ENCODE data around the gene ZBTB46.

Gene ZBTB46

DNA sequence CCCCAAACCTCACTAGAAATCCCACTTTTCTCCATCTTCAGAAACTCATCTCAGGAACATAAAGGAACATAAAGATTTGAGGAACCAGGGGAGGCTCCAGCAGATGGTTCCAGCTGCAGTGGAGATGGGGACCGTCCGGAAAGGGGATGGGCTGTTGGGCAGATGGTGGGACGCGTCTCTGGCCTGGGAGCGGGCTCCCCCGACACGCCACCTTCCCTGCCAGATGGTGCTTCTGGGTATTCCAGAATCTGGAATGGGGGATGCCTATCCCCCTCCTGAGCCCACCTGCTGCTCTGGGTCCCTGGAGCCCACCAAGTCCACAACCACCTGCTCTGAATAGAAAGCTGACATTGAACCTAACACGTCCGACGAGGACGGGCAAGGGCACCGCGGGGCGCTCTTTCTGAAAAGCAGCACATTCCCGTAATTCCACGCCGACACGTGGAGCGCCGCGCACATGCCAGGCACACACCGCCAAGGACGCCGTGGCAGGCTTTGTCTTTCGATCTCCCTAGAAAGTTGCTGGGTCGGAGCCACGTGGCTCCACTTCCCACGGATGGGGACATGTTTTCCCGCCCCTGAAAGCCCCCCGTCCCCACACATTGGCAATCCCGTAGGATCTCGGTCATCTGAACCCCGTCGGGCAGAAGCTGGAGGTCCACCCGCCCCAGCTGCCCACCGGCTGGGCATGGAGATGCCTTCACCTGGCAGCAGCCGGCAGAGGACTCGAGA lies 64.2 kb downstream of the ZBTB46 start:
- no peak for DNase-seq (ENCODE audit: low read depth)

DNA sequence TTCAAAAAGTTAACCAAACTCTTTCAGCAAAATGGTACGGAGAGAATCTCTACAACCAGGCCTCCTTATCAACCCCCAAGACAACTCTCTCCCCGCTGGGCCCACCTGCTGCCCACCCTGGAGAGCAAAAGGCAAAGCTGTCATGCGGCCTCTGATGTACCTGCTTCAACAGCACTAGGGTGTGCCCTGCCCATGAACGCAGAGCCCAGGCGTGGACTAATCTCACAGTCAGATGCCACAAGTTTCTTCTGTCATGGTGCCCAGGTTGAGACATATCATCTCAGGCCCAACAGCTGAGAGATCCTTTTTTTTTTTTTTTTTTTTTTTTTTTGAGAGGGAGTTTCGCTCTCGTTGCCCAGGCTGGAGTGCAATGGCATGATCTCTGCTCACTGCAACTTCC lies 65.2 kb downstream of the ZBTB46 start:
- no peak for DNase-seq (ENCODE audit: low read depth)

DNA sequence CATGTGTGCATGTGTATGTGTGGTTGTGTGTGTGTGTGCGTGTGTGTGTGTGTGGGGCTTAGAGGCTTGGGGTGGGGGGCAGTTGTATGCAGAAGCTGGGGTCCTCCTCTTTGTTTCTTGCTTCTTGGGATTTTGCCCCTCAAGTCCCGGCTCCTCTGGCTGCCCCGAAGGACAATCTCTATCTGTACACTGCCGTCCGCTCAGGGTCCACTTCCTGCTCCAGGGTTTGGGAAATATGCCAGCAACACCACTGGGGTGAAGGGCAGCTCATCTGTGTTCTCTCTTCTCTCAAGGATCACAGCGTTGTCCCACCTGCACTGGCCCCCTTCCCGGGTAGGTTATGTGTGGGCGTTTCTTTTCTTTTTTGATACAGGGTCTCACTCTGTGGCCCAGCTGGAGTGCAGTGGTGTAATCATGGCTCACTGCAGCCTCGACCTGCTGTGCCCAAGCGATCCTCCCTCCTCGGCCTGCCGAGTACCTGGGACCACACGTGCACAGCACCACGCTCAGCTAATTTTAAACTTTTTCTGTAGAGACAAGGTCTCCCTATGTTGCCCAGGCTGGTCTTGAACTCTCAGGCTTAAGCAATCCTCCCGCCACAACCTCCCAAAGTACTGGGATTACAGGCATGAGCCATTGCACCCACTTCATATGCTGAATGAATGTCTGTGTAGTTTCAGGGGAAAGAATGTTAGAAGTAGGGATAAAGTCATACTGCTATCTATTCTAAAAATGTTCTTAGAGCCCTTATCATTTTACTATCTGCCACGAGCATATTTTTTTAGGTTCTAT lies 65.8 kb downstream of the ZBTB46 start:
- DNase-seq (ENCODE audit: low read depth), result no peak

DNA sequence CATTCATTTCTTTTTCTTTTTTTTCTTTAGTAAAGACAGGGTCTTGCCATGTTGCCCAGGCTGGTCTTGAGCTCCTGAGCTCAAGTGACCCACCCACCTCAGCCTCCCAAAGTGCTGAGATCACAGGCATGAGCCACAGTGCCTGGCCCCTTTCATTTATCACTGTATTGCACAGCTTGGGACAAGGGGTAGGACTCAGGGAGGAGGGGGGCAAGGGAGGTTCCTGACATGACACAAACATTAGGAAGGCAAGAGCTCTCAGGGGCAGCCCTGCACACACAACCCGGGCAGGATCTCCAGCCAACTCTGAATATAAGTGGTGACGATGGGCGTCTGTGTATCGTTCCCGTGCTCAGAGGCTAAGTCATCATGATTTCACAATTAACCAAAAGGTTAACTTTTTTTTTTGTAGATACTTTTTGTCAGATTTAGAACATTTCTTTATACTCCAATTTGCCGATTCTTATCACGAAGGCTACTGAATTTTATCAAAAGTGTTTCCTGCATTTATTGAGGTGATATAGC lies 71.6 kb downstream of the ZBTB46 start:
- no peak for DNase-seq (ENCODE audit: low read depth)

DNA sequence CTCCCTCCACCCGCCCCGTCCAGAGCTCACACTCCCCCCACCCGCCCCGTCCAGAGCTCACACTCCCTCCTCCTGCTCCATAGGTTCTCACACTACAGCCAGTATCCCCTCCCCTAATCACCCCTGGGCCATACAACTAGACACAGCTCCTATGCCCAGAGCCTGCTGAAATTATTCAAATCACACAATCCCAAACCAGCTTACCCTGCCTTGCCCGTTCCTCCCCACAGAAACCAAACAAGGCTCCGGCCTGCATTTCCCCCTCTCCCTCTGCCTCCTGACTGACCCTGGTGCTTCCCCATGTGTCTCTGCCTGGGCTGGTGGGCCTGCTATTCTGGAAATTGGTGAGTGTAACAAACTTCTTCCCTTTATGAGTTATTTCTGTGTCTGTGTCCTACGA lies 72.9 kb downstream of the ZBTB46 start:
- DNase-seq (ENCODE audit: low read depth), result no peak

DNA sequence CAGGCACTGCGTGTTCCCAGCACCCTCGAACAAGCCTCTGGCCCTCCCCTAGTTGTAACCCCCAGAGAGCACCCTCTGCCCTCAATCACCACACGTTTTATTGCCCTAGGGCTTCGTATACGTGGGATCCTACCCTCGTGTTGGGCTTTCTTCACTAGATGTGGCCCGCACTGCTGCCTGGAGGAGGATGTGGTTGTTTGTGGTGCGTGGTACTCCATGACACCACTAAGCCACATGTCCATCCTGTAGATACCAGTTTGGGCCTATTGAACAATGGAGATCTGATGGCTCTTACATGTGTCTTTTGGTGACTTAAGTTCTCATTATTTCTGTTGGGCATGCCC lies 74.4 kb downstream of the ZBTB46 start:
- DNase-seq (ENCODE audit: low read depth), result no peak

DNA sequence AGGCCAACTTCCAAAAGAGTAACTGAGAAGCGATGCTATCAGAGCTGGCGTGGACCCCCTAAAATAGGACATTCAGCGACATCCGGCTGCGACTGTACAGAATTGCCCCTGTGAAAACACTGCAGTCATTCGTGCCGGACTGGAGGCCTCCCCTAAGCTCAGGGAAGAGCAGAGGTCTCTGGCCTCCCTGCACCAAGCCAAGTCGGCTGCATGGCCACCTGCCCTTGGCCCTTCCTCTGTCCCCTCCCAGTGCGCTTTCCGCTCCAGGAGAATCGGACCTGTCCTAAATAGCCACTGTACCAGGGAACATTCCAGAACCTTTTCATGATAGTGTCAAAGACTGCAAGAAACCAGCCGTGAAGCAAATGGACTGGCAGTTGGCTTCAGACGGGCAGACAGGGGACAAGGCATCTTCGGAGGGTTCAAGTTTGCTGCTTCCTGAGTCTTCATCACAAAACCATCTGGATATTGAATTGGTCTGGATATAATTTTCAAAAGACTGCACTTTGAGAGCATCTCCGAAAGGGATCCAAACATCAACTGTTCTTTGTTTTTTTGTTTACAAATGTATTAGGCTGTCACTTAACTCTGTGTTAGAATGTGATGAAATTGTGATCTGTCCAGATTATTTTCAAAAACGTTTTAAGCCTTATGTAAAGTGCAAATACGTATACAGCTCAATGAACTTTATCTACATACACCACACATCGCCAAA lies 75.0 kb downstream of the ZBTB46 start:
- DNase-seq (ENCODE audit: low read depth), result no peak

DNA sequence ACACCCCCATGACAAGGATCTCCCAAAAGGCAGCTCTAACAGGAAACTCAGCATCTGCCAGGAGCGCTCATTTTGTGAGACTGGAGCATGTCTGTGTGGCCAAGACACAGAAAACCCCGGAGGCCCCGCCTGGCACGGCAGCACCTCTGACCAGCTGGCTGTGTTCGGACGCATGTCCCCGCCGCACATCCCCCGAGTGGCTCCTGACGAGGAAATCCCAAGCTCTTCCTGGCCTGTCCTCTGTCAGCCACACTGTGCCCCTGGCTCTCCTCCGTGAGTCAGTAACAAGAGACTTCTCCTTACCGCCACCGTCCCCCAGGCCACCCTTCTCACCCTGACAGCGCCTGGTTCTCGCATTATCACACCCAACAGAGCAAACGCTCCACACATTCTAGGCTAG lies 77.1 kb downstream of the ZBTB46 start:
- no peak for DNase-seq (ENCODE audit: low read depth)

DNA sequence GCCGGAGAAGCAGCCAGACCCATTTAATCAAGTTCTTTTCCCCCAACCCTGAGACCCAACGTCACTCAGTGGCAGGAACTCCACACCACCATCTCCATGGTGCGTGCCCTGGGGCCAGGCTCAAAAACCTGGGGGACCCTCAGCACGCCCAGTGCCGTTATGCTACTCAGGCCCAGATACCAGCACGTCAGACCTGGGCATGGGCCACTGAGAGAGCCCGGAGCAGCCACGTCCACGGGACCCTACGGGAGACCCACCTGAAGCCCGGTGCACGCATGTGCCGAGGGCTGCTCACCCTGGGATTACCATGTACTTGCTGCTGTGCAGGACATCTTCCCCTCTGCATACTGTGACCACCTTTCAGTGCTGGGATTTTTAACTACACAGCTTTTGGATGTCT lies 77.7 kb downstream of the ZBTB46 start:
- DNase-seq (ENCODE audit: low read depth), result no peak

DNA sequence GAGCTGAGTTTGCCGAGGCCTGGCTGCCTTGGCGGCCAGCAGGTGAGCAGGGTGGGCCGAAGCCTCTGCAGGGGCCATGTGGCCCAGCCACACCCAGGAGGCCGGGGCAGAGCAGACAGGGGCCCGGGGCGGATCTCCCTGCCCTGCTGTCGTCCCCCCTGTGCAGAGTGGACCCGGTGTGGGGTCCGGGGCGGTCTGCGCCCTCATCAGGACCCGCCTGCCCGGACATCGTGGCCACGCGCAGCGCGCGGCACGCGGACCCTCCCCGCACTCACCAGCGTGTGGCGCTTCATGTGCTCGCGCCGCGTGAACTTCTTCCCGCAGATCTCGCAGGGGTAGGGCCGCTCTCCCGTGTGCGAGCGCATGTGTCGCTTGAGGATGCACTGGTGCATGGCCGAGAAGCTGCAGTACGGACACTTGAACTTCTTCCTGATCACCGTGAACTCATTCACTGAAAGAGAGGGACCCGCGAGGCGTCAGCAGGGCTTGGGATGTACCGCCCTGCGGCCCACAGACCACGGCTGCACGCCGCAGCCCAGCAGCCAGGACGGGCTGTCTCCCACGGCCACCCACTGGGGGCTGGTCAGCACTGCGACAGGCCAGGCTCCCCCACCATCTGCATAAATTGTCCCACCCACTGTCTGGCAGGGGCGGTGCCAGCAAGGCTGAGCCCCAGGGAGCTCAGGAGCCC lies 78.5 kb downstream of the ZBTB46 start:
- no peak for DNase-seq (ENCODE audit: low read depth)

DNA sequence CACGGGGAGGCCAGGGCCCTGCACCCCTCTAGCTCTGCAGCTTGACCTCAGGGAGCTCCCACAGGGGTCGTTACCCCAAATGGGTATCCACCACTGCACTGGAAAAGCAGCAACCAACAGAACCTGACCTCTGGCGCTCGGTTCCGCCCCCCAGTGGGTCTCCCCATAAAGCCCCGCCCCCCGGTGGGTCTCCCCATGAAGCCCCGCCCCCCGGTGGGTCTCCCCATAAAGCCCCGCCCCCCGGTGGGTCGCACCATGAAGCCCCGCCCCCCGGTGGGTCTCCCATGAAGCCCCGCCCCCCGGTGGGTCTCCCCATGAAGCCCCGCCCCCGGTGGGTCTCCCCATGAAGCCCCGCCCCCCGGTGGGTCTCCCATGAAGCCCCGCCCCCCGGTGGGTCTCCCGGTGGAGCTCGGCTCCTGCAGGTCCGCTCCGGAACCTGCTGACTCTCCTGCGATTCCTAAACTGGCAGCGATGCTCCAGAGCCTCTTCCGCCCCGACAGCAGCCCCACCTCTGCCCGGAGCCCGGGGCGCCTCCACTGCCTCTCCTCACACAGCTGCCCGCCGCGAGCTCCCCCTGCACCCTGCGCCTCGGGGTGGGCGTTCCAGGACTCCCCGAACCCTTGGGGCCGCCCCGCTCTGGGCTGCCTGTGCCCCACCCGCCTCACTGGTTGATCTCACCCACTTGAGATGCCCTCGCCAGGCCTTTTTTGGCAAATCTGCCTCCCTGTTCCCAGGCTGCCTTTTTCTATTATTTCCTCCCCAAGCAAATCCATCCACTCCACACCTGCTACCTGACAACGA lies 79.4 kb downstream of the ZBTB46 start:
- no peak for DNase-seq (ENCODE audit: low read depth)

DNA sequence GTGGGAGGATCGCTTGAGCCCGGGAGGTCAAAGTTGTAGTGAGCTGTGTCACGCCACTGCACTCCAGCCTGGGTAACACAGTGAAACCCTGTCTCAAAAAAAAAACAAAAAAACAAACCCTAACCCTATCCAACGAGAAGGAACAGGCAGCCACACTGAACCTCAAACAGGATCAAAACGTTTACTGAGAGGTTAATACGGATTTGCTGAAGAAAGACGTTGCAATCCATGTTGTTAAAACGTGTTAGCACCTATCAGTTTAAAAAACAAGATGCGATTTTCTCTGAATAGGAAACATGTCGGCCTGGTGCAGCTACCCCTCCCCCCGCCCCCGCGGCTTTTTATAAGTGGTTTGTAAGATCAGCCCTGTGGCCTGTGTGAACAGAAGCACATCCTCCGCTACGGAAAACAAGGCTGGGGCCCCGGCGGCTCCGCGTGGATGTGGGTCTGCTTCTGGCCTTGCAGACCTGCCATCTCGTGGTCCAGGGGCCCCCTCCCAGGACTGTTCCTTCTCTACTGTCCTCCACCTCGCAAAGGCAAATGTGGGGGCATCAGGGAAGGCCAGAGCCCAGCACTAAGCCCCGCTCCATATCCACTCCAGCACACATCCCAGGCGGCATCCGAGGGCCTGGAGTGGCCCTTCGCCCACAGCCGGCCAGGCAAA lies 80.1 kb downstream of the ZBTB46 start:
- no peak for DNase-seq (ENCODE audit: low read depth)

DNA sequence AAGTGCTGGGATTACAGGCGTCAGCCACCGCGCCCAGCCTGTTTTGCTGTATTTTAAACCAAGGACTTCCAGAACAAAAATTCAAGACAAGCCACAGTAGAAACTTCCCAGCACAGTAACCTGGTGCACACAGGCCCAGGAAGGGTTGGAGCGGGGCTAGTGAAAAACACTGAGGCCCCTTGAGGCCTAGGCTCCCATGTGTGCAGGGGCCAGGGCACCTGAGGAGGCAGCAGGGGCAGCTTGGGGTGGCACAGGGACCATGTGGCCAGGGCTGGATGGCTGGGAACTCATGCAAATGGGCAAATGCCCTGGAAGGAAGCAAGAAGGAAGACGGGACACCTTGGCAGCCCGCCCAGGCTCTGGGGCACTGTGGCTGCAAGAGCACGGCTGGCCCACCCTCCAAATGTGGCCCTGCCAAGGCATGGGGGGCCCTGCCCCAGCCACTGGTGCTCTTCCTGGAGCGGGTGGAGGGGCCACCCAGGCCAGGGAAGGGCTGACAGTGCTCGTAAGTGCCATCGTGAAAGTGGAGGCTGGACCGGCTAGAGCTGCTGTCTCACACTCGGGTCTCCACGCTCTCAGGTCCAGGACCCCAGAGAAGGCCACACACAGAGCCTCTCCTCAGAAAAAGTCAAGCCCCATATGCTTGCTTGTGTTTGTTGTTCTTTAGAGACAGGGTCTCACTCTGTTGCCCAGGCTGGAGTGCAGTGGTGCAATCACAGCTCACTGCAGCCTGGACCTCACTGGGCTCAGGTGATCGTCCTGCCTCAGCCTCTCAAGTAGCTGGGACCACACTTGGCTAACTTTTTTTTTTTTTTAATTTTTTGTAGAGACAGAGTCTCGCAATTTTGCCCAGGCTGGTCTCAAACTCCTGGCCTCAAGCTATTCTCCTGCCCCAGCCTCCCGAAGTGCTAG lies 81.2 kb downstream of the ZBTB46 start:
- DNase-seq (ENCODE audit: low read depth), result no peak

DNA sequence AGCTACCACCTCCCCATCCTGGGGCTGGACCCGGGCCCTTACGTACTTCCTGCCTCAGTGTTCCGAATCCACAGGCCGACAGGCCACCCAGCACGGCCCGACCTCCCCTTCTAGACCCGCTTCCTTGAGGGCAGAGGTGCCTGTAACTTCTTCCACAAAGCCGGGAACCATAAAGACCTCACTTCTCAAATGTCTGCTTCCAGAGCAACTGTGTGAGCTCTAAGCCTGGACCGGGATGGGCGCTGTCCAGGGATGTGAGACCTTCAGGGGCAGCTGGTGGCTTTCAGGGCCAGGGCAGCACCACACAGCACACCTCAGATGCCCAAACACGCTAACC lies 82.2 kb downstream of the ZBTB46 start:
- no peak for DNase-seq (ENCODE audit: low read depth)

DNA sequence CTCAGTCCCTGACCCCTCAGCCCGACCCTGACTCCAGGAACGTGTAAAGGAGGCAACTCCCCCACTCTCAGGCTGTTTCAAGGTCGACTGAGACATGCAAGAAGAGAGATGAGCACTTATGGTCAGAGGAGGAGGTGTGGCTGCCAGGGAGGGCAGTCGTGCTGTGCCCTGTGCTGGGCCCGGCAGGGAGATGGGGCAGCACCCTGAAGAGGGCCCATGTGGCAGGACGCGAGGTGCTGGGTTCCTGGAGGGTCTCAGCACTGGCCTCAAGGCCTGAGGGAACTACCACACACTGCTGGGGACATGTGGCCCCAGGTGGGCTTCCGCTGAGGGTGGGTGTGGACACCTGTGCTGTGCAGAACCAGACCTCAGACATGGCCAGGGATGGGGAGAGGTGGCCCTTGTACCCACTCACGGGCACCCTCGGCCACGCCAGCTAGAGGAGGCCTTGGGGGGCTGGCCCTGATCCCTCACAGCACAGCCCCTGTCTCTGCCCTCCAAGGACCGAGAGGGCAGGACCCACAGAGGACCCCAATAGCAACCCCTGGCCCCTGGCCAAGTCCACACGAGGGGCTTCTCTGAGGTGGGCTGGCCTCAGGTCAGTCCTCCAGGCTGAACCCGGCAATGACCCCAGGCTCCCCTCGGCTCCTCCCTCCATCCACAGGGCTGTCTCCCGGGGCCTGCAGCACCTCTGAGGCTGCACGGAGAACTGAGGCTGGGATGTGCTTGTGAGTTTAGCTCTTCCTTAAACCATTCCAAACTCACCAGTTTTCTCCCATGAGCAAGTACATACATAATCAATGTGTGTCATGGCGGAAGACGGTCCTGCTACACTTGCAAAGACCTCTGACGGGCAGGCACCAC lies 82.8 kb downstream of the ZBTB46 start:
- DNase-seq (ENCODE audit: low read depth), result no peak

DNA sequence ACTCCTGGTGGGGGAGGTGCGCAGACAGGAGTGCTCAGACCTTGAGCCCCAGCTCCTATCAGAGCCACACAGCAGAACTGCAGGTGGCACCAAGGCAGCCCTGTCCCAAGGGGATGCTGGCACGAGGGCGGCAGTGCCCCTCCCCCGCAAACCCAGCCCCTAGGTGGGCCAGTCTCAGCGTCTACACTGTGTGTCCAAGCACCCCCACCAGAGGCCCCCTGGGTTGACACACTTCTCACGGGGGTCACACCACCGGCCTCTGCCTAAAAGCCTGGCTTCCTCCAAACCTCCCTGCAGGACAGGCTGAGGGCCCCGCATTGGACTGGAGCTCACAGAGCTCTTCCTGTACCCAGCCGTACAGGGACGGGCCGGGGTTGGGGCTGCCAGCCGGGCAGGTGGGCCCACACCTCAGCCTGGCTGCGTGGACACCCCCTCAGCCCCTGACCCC lies 83.4 kb downstream of the ZBTB46 start:
- DNase-seq (ENCODE audit: low read depth), result no peak

DNA sequence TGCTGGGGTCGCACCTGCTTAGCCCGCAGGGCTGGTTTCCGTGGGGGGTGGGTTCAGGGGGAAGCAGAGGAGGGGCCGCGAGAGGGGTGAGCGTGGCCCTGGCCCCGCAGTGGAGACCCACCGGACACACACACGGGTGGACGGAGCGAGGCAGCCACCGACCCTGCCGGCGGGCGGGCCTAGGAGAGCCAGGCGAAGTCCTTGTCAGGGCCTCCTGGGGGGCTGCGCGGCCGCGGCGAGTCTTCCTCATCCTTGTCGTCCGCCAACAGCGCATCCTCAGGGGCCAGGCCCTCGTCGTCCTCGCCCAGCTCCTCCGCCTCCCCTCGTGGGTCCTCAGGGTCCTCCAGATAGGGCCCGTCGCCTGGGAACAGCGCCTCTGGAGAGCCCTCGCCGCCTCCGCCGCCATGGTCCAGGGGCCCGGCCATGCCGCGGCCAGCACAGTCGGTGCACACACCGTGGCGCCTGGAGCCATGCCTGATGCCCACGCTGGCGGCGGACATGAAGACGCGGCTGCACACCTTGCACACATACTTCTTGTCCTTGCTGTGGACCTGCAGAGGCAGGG lies 84.2 kb downstream of the ZBTB46 start:
- DNase-seq (ENCODE audit: low read depth), result no peak

DNA sequence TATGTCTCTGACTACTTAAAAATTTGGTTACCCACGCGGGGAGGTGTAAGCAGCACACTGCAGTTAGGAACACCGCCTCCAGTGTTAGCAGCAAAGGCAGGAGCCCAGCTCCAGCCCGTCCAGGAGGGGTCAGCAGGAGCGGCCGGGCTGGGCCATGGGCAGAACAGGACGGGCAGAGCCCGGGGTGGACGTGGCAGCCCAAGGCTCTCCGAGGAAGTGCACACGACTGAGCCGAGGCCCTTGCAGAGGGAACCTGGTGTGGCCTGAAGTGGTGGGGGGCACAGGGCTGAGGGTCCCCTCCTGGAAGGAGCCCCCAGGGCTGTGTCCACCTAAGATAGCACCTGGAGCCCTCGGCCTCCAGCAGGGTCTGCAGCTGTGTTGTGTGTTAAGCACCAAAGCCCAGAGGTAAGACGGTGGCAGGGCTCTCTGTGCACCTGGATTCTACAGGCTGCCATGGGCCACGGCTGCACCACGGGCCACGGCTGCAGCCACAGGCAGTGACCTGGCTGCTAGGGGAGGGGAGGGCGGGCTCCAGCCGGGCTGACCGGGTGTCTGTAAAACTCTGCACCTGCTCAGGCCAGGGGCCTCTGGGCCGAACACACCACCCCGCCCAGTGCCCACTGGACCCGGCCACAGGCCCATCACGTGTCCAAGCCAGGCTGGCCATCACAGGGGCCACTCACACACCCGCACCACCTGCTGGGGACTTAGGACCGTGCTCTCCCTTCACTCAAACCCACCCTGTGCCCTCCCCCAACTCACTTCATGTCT lies 84.9 kb downstream of the ZBTB46 start:
- no peak for DNase-seq (ENCODE audit: low read depth)

All from fibroblast of the conjunctiva (primary cell).